ENCODE results near the gene ZNF680. TPM values are rescaled to one million over a fixed set of nuclear protein-coding genes. Genes with fewer than 3 reads are reported as not detected.

Gene ZNF680
- total RNA-seq, 1 experiment from 2014 or later: 23.0 TPM

Other genes starting within 250 kb of the ZNF680 start
- gene ZNF736, start 249.1 kb downstream of the ZNF680 start, total RNA-seq (2014; rRNA removed; shearing (Covaris generic)): 8.1 and 8.9 TPM in 2 replicates
- 6.4 and 9.6 TPM in 2 replicates for gene ZNF107, start 103.1 kb upstream of the ZNF680 start, total RNA-seq (2014; rRNA removed; shearing (Covaris generic))
- gene ZNF138, start 231.4 kb upstream of the ZNF680 start, total RNA-seq (2014; rRNA removed; shearing (Covaris generic)): 15.8 and 30.6 TPM in 2 replicates

Data from Daoy (cell line).